HCT116 (cell line): ENCODE data around the gene CDC42BPB. TPM values are rescaled to one million over a fixed set of nuclear protein-coding genes. Genes with fewer than 3 reads are reported as not detected.

Experiments
- ATAC-seq: fragments of 200-7000 bp; cut with Tn5 transposase; 2 replicates; pipeline ENCODE4 v1.9.1; 2020; ENCODE audit warnings: mild to moderate bottlenecking, moderate library complexity
- BruUV-seq: library from RNA; stranded (reverse); fragments of 400-500 nt; replicated peaks from 2 replicates; lab custom pipeline; 2021; lab: Mats Ljungman, UMichigan
- CTCF ChIA-PET: fragments of 300-600 bp; sonication (Branson Sonifier 250); formaldehyde crosslinking; loops from one replicate; lab custom pipeline; 2021; ENCODE audit warnings: antibody characterized with exemption; lab: Charles Lee
- POLR2A ChIA-PET: fragments of 300-600, 350-600 bp; sonication (Branson Sonifier 250); formaldehyde crosslinking; loops from one replicate; lab custom pipeline; 2021; ENCODE audit warnings: antibody characterized with exemption; lab: Charles Lee
- RAD21 ChIA-PET, 2 experiments: fragments of 300-600 bp; sonication (Branson Sonifier 250); formaldehyde crosslinking; loops; one replicate each; lab custom pipeline; 2023; ENCODE audit warnings: low total read pairs in 2 of 2; ENCODE audit not compliant: uncharacterized antibody in 2 of 2, unreplicated experiment in 2 of 2, low non-redundant PET in 1 of 2; lab: Charles Lee
- DNase-seq: peaks from one replicate; pipeline ENCODE4 v3.0.0-alpha.2; 2010; ENCODE audit warnings: low read depth, low spot score
- H2AFZ ChIP-seq: fragments of 200-600 bp; shearing (Covaris generic), sonication (generic); 2 replicates; pipeline ENCODE4 v1.6.1; 2017; ENCODE audit warnings: low read depth, mixed run types, mixed read lengths, antibody characterized with exemption, low read length; ENCODE audit not compliant: poor library complexity, severe bottlenecking
- H3K27ac ChIP-seq: 2 replicates; pipeline ENCODE4 v1.5.1; 2012; ENCODE audit warnings: low read depth, low read length
- H3K27me3 ChIP-seq: fragments of 200-600 bp; sonication (generic); 2 replicates; pipeline ENCODE4 v1.6.1; 2016; ENCODE audit warnings: mixed run types, low read length, mixed read lengths; ENCODE audit not compliant: insufficient read depth
- H3K36me3 ChIP-seq, 2 experiments: fragments of 200-500 bp in 1 of 2; fragments of 200-600 bp in 1 of 2; sonication (Bioruptor generic) in 1 of 2; sonication (generic) in 1 of 2; 2 replicates each; pipeline versions ENCODE4 v1.5.1 to v1.6.1; 2014 to 2016; ENCODE audit warnings: low read length in 2 of 2, inconsistent platforms in 1 of 2, mixed read lengths in 1 of 2, mixed run types in 1 of 2; ENCODE audit not compliant: insufficient read depth in 2 of 2, control insufficient read depth in 1 of 2
- H3K4me1 ChIP-seq, 2 experiments: fragments of 200-600 bp in 1 of 2; sonication (generic) in 1 of 2; 2 replicates each; pipeline versions ENCODE4 v1.5.1 to v1.6.1; 2012 to 2017; ENCODE audit warnings: low read length in 2 of 2, inconsistent platforms in 1 of 2, mild to moderate bottlenecking in 1 of 2, mixed read lengths in 1 of 2, mixed run types in 1 of 2, moderate library complexity in 1 of 2; ENCODE audit not compliant: insufficient read depth in 2 of 2, control insufficient read depth in 1 of 2
- H3K4me2 ChIP-seq: fragments of 200-600 bp; sonication (generic); 2 replicates; pipeline ENCODE4 v1.6.1; 2017; ENCODE audit warnings: mixed run types, low read length, mixed read lengths
- H3K4me3 ChIP-seq, 2 experiments: fragments of 200-600 bp in 1 of 2; sonication (generic) in 1 of 2; replicated peaks in 1 of 2; 2 replicates each; pipeline ENCODE4 v1.5.1; 2011 to 2016; ENCODE audit warnings: low read length in 2 of 2, control low read depth in 1 of 2, low read depth in 1 of 2, mild to moderate bottlenecking in 1 of 2, mixed read lengths in 1 of 2, mixed run types in 1 of 2
- H3K79me2 ChIP-seq: fragments of 200-600 bp; sonication (generic); 2 replicates; pipeline ENCODE4 v1.6.1; 2017; ENCODE audit warnings: mild to moderate bottlenecking, mixed run types, low read length, moderate library complexity, mixed read lengths; ENCODE audit not compliant: insufficient read depth
- H3K9ac ChIP-seq: fragments of 200-600 bp; sonication (generic); 2 replicates; pipeline ENCODE4 v1.6.1; 2016; ENCODE audit warnings: low read length, mixed read lengths
- H3K9me2 ChIP-seq: fragments of 200-600 bp; sonication (generic), shearing (Covaris generic); 2 replicates; pipeline ENCODE4 v1.6.1; 2017; ENCODE audit warnings: mixed run types, mild to moderate bottlenecking, moderate library complexity; ENCODE audit not compliant: insufficient read depth
- H3K9me3 ChIP-seq, 2 experiments: fragments of 200-500 bp in 1 of 2; fragments of 200-600 bp in 1 of 2; sonication (Bioruptor generic) in 1 of 2; sonication (generic) in 1 of 2; 2 replicates each; pipeline ENCODE4 v1.6.1; 2014 to 2017; ENCODE audit warnings: low read length in 2 of 2, mixed read lengths in 2 of 2, inconsistent platforms in 1 of 2, low read depth in 1 of 2, mild to moderate bottlenecking in 1 of 2, mixed run types in 1 of 2, moderate library complexity in 1 of 2; ENCODE audit not compliant: control insufficient read depth in 1 of 2, insufficient read depth in 1 of 2
- H4K20me1 ChIP-seq: fragments of 200-600 bp; sonication (generic), shearing (Covaris generic); 2 replicates; pipeline ENCODE4 v1.6.1; 2017; ENCODE audit warnings: mixed run types, mild to moderate bottlenecking, moderate library complexity; ENCODE audit not compliant: insufficient read depth
- CEBPB ChIP-seq: IDR thresholded peaks from 2 replicates; pipeline ENCODE4 v1.6.1; 2012; ENCODE audit warnings: low read depth
- CTCF ChIP-seq, 3 experiments: fragments of 200-600 bp in 1 of 3; sonication (generic) in 1 of 3; IDR thresholded peaks in 2 of 3; conservative IDR thresholded peaks in 1 of 3; 2 replicates each; pipeline ENCODE4 v1.5.1; 2012 to 2017; ENCODE audit warnings: low read depth in 2 of 3, low read length in 2 of 3, antibody characterized with exemption in 1 of 3, borderline replicate concordance in 1 of 3, control low read depth in 1 of 3, mild to moderate bottlenecking in 1 of 3, mixed read lengths in 1 of 3, mixed run types in 1 of 3, moderate library complexity in 1 of 3; ENCODE audit not compliant: insufficient read depth in 1 of 3
- ELF1 ChIP-seq: IDR thresholded peaks from 2 replicates; pipeline ENCODE4 v1.6.1; 2012; ENCODE audit warnings: low read depth, borderline replicate concordance
- EZH2 ChIP-seq: fragments of 200-600 bp; sonication (generic); IDR thresholded peaks from 2 replicates; pipeline ENCODE4 v1.6.1; 2017; ENCODE audit warnings: antibody characterized with exemption, mixed run types
- EZH2phosphoT487 ChIP-seq: fragments of 200-600 bp; IDR thresholded peaks from 2 replicates; pipeline ENCODE4 v1.6.1; 2018; ENCODE audit warnings: antibody characterized with exemption, borderline replicate concordance
- FOSL1 ChIP-seq: IDR thresholded peaks from 2 replicates; pipeline ENCODE4 v1.6.1; 2012; ENCODE audit warnings: low read depth
- POLR2A ChIP-seq: IDR thresholded peaks from 2 replicates; pipeline ENCODE4 v1.7.0; 2011; ENCODE audit warnings: borderline replicate concordance; ENCODE audit not compliant: insufficient read depth, insufficient read length; ENCODE audit errors: extremely low read depth
- POLR2AphosphoS5 ChIP-seq: IDR thresholded peaks from 2 replicates; pipeline ENCODE4 v1.6.1; 2011; ENCODE audit warnings: mild to moderate bottlenecking, low read depth, low read length, moderate library complexity
- RAD21 ChIP-seq: IDR thresholded peaks from 2 replicates; pipeline ENCODE4 v1.6.1; 2012; ENCODE audit warnings: low read depth, mild to moderate bottlenecking
- SIN3A ChIP-seq: IDR thresholded peaks from 2 replicates; pipeline ENCODE4 v1.6.1; 2012; ENCODE audit warnings: low read depth
- SRF ChIP-seq: IDR thresholded peaks from 2 replicates; pipeline ENCODE4 v1.6.1; 2012; ENCODE audit warnings: low read depth
- TCF7L2 ChIP-seq: IDR thresholded peaks from 2 replicates; pipeline ENCODE4 v1.7.0; 2011; ENCODE audit warnings: borderline replicate concordance, inconsistent platforms; ENCODE audit not compliant: insufficient read depth, insufficient read length; ENCODE audit errors: extremely low read depth
- YY1 ChIP-seq: IDR thresholded peaks from 2 replicates; pipeline ENCODE4 v1.6.1; 2011; ENCODE audit warnings: low read length, low read depth, moderate library complexity, mild to moderate bottlenecking; ENCODE audit not compliant: insufficient replicate concordance; ENCODE audit errors: extremely low read depth
- ZNF274 ChIP-seq: fragments of 200-500 bp; sonication (Bioruptor generic); IDR thresholded peaks from 2 replicates; pipeline ENCODE4 v1.6.1; 2014; ENCODE audit warnings: mild to moderate bottlenecking, low read depth, low read length, inconsistent platforms
- intact Hi-C: fragments of 100-400 bp; cut with micrococcal nuclease; formaldehyde crosslinking; loops from 2 replicates; pipeline ENCODE4 v1.10.0; 2022
- total RNA-seq: library from RNA; stranded (reverse); gene quantifications from one replicate; pipeline ENCODE4 v1.2.1, GENCODE V29; 2021; ENCODE audit not compliant: unreplicated experiment
- TF ChIP-seq, protein P1 (sequence below): IDR thresholded peaks from 2 replicates; pipeline ENCODE4 v1.6.1; 2012
- TF ChIP-seq, protein P2 (sequence below): IDR thresholded peaks from 2 replicates; pipeline ENCODE4 v1.6.1; 2012

The CDC42BPB gene
- total RNA-seq, 1 experiment from 2014 or later = 85.6 TPM

GRCh38 chr14:102909462-102909861, 147.9 kb downstream of the CDC42BPB start:
- Histone ChIP-seq H3K9ac (no peak overlapping the region), H4K20me1 (no peaks in the 10 kb centered on the region), H3K79me2 (no peaks in the 10 kb centered on the region), H3K4me1 (no peaks in the 10 kb centered on the region), H3K27ac (no peak overlapping the region), H3K9me3 (no peaks in the 10 kb centered on the region), H3K36me3 (peaks cover 0 to 6% of the 10 kb centered on the region in 2 experiments; a peak in 1 of 4 replicates), H3K4me2 (no peak overlapping the region), H3K4me3 (no peak overlapping the region), H3K9me2 (no peaks in the 10 kb centered on the region), H3K27me3 (no peaks in the 10 kb centered on the region), H2AFZ (no peak overlapping the region)
- intact Hi-C loops = no loop called here
- RAD21 ChIA-PET = no interaction called here
- TF ChIP-seq FOSL1 = no peak
- TF ChIP-seq, protein P1, sequence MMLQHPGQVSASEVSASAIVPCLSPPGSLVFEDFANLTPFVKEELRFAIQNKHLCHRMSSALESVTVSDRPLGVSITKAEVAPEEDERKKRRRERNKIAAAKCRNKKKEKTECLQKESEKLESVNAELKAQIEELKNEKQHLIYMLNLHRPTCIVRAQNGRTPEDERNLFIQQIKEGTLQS = no peak
- TF ChIP-seq, protein P2, sequence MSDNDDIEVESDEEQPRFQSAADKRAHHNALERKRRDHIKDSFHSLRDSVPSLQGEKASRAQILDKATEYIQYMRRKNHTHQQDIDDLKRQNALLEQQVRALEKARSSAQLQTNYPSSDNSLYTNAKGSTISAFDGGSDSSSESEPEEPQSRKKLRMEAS = no peak
- TF ChIP-seq ZNF274 = no peak
- TF ChIP-seq EZH2phosphoT487 = no peak
- POLR2A ChIA-PET = no interaction called here
- CTCF ChIA-PET = no interaction called here
- DNase-seq (no peak), ATAC-seq (no peak; the same call in 1 of the 2 replicates)
- BruUV-seq = no TSS peak

- RAD21 ChIA-PET = no interaction called here
- POLR2A ChIA-PET = no interaction called here
- no peaks in the 10 kb centered on the region for H3K79me2 ChIP-seq
- H4K20me1 ChIP-seq = no peaks in the 10 kb centered on the region
- CTCF ChIA-PET = no interaction called here
- DNase-seq (no peak), ATAC-seq (no peak)
- no peak overlapping the region for H3K4me3 ChIP-seq
- intact Hi-C loops = no loop called here
- no TSS peak for BruUV-seq
- H3K27me3 ChIP-seq = no peaks in the 10 kb centered on the region
- no peaks in the 10 kb centered on the region for H3K4me1 ChIP-seq
- no peak overlapping the region for H2AFZ ChIP-seq
- TF ChIP-seq EZH2phosphoT487 (no peak), POLR2AphosphoS5 (no peak), ELF1 (no peak), POLR2A (no peak), TCF7L2 (no peak), EZH2 (no peak), YY1 (no peak), ZNF274 (no peak), SIN3A (no peak), CTCF (IDR thresholded peaks at IDR 0.05 in 2 of 3, conservative IDR thresholded peaks at IDR 0.05 in 1 of 3; ENCODE audit: borderline replicate concordance in 1 of 3, insufficient read depth in 1 of 3, low read depth in 2 of 3, low read length in 2 of 3) (no peak), RAD21 (no peak), SRF (no peak), CEBPB (no peak), FOSL1 (no peak)
- TF ChIP-seq, protein P2 = no peak
- no peak overlapping the region for H3K27ac ChIP-seq
- H3K4me2 ChIP-seq = no peak overlapping the region
- H3K9ac ChIP-seq = no peak overlapping the region
- peaks cover 0 to 6% of the 10 kb centered on the region in 2 experiments; a peak in 1 of 4 replicates for H3K36me3 ChIP-seq
- no peaks in the 10 kb centered on the region for H3K9me2 ChIP-seq
- H3K9me3 ChIP-seq = no peaks in the 10 kb centered on the region
These were observed 148.4 kb downstream of the CDC42BPB start for GRCh38 chr14:102908766-102909455.
